Activated B cell treated with CpG ODN at 0.5 μM for 24 hours (primary cell): ENCODE measurements around the gene ZNF765. TPM values are rescaled to one million over a fixed set of nuclear protein-coding genes. Genes with fewer than 3 reads are reported as not detected.
"Not testable (repeated sequence)": the region's sequence is repeated elsewhere in the genome, so short reads cannot be mapped to it uniquely, and the experiment has no call there.

ENCODE experiments used
- ATAC-seq: fragments of 200-7000 bp; cut with Tn5 transposase; one replicate; pipeline ENCODE4 v1.10.0; 2021; ENCODE audit warnings: low read depth, mild to moderate bottlenecking, moderate library complexity
- CTCF ChIA-PET: fragments of 350-600 bp; sonication (Branson Sonifier 250); formaldehyde crosslinking; loops from one replicate; lab custom pipeline; 2021; ENCODE audit warnings: antibody characterized with exemption; lab: Charles Lee
- POLR2A ChIA-PET: fragments of 350-600 bp; sonication (Branson Sonifier 250); formaldehyde crosslinking; loops from one replicate; lab custom pipeline; 2021; ENCODE audit warnings: antibody characterized with exemption; lab: Charles Lee
- DNase-seq: peaks from one replicate; pipeline ENCODE4 v3.0.0; 2022
- H3K27ac Mint-ChIP-seq: one replicate; pipeline ENCODE4 v1.8.0; 2020; ENCODE audit warnings: mixed read lengths
- H3K27me3 Mint-ChIP-seq: one replicate; pipeline ENCODE4 v1.8.0; 2021; ENCODE audit warnings: mixed read lengths
- H3K36me3 Mint-ChIP-seq: one replicate; pipeline ENCODE4 v1.8.0; 2021; ENCODE audit warnings: low read depth, mixed read lengths
- H3K4me1 Mint-ChIP-seq: one replicate; pipeline ENCODE4 v1.8.0; 2021; ENCODE audit warnings: mixed read lengths
- H3K4me3 Mint-ChIP-seq: one replicate; pipeline ENCODE4 v1.8.0; 2020; ENCODE audit warnings: mild to moderate bottlenecking, mixed read lengths
- H3K9me3 Mint-ChIP-seq: one replicate; pipeline ENCODE4 v1.8.0; 2020; ENCODE audit warnings: mixed read lengths
- intact Hi-C: fragments of 100-400 bp; cut with micrococcal nuclease; formaldehyde crosslinking; loops from one replicate; pipeline ENCODE4 v1.15.1; 2024
- total RNA-seq: library from RNA; stranded (reverse); gene quantifications from 2 replicates; pipeline ENCODE4 v1.2.3, GENCODE V29; 2022
- TF ChIP-seq, protein P1 (sequence below): fragments of 200-600 bp; IDR thresholded peaks from one replicate; pipeline ENCODE4 v1.8.0; 2022; ENCODE audit warnings: antibody characterized with exemption, mild to moderate bottlenecking

The ZNF765 gene
- total RNA-seq, 1 donor from 2014 or later = 18.9 TPM

GRCh38 chr19:53396525-53396868, 1.5 kb downstream of the ZNF765 start:
- Mint-ChIP-seq H3K4me1 (peaks cover 28% of the 10 kb centered on the region), H3K27ac (no peak overlapping the region), H3K27me3 (no peaks in the 10 kb centered on the region), H3K9me3 (peaks cover 4% of the 10 kb centered on the region), H3K36me3 (peaks cover 35% of the 10 kb centered on the region), H3K4me3 (peak overlapping the region; percentile 95)
- TF ChIP-seq, protein P1, sequence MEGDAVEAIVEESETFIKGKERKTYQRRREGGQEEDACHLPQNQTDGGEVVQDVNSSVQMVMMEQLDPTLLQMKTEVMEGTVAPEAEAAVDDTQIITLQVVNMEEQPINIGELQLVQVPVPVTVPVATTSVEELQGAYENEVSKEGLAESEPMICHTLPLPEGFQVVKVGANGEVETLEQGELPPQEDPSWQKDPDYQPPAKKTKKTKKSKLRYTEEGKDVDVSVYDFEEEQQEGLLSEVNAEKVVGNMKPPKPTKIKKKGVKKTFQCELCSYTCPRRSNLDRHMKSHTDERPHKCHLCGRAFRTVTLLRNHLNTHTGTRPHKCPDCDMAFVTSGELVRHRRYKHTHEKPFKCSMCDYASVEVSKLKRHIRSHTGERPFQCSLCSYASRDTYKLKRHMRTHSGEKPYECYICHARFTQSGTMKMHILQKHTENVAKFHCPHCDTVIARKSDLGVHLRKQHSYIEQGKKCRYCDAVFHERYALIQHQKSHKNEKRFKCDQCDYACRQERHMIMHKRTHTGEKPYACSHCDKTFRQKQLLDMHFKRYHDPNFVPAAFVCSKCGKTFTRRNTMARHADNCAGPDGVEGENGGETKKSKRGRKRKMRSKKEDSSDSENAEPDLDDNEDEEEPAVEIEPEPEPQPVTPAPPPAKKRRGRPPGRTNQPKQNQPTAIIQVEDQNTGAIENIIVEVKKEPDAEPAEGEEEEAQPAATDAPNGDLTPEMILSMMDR = no peak
- intact Hi-C loops = loop anchor here (1.0 kb wide), 1 partner anchor 74 kb away; no protein-coding TSS in a partner anchor
- DNase-seq = no peak
- no peak for ATAC-seq
- POLR2A ChIA-PET = no interaction called here
- CTCF ChIA-PET = no interaction called here

GRCh38 chr19:53397918-53398317, 3.0 kb downstream of the ZNF765 start:
- H3K36me3 Mint-ChIP-seq = peaks cover 48% of the 10 kb centered on the region
- CTCF ChIA-PET, DNase-seq, H3K27ac Mint-ChIP-seq, H3K9me3 Mint-ChIP-seq, intact Hi-C loops, H3K4me3 Mint-ChIP-seq, ATAC-seq, H3K27me3 Mint-ChIP-seq: not testable (repeated sequence)
- H3K4me1 Mint-ChIP-seq = peaks cover 28% of the 10 kb centered on the region
- POLR2A ChIA-PET = interaction anchor here (0.5 kb wide), 1 partner anchor 543 kb away, joined by 7 read pairs; no protein-coding TSS in a partner anchor

DNA sequence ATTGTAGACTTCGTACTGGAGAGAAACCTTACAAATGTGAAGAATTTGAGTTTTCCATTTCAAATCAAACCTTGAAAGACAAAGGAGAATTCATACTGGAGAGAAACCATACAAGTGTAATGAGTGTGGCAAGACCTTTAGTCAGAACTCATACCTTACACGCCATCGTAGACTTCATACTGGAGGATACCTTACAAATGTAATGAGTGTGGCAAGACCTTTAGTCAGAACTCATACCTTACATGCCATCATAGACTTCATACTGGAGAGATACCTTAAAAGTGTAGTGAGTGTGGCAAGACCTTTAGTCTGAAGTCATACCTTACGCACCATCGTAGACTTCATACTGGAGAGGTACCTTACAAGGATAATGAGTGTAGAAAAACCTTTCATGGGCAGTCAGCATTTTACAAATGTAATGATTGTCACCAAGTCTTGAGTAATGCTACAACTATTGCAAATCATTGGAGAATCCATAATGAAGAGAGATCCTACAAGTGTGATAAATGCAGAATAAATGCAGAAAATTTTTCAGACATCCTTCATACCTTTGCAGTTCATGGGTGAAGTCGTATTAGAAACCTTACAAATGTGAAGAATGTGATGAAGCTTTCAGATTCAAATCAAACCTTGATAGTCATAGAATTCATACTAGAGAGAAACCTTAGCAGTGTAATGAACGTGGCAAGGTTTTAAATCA, 14.7 kb downstream of the ZNF765 start:
- H3K27ac Mint-ChIP-seq = no peak overlapping the region
- intact Hi-C loops = no loop called here
- DNase-seq = no peak
- peaks cover 83% of the 10 kb centered on the region for H3K36me3 Mint-ChIP-seq
- POLR2A ChIA-PET = no interaction called here
- no peaks in the 10 kb centered on the region for H3K27me3 Mint-ChIP-seq
- CTCF ChIA-PET = no interaction called here
- TF ChIP-seq, protein P1 = no peak
- no peak for ATAC-seq
- H3K9me3 Mint-ChIP-seq = peaks cover 48% of the 10 kb centered on the region
- no peaks in the 10 kb centered on the region for H3K4me1 Mint-ChIP-seq
- no peak overlapping the region for H3K4me3 Mint-ChIP-seq

DNA sequence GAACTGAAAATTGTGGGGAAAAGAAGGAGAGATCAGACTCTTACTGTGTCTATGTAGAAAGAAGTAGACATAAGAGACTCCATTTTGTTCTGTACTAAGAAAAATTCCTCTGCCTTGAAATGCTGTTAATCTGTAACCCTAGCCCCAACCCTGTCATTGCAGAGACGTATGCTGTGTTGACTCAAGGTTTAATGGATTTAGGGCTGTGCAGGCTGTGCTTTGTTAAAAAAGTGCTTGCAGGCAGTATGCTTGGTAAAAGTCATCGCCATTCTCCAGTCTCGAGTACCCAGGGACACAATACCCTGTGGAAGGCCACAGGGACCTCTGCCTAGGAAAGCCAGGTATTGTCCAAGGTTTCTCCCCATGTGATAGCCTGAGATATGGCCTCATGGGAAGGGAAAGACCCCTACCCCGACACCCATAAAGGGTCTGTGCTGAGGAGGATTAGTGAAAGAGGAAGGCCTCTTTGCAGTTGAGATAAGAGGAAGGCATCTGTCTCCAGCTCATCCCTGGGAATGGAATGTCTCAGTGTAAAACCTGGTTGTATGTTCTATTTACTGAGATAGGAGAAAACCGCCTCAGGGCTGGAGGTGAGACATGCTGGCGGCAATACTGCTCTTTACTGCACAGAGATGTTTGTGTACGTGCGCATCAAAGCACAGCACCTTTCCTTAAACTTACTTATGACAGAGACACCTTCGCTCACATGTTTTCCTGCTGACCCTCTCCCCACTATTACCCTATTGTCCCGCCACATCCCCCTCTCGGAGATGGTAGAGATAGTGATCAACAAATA, 25.8 kb downstream of the ZNF765 start:
- H3K27ac Mint-ChIP-seq, POLR2A ChIA-PET, CTCF ChIA-PET, ATAC-seq, H3K27me3 Mint-ChIP-seq, DNase-seq, H3K4me3 Mint-ChIP-seq, H3K4me1 Mint-ChIP-seq, H3K9me3 Mint-ChIP-seq, H3K36me3 Mint-ChIP-seq: not testable (repeated sequence)
- intact Hi-C loops = loop anchor here (10.0 kb wide), 1 partner anchor 604 kb away; no protein-coding TSS in a partner anchor

DNA sequence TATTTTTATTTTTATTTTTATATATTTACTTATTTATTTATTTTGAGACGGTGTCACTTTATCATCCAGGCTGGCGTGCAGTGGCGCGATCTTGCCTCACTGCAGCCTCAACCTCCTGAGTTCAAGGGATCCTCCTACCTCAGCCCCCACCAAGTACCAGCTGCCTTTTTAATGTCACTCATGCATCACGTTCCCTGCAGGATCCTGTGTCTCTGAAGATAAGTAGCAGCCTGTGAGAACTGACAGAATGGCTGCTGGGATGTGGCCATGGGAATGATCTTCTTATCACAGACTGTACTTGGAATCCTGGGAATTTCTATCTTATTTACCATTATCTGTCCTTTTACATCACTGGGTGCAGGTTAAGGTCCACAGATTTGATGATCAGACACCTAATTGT, 27.6 kb downstream of the ZNF765 start:
- peaks cover 3% of the 10 kb centered on the region for H3K9me3 Mint-ChIP-seq
- intact Hi-C loops = loop anchor here (10.0 kb wide), 1 partner anchor 602 kb away; no protein-coding TSS in a partner anchor
- H3K4me3 Mint-ChIP-seq = no peak overlapping the region
- ChIA-PET CTCF (no interaction called here), POLR2A (no interaction called here)
- TF ChIP-seq, protein P1 = no peak
- DNase-seq (no peak), ATAC-seq (no peak)
- H3K36me3 Mint-ChIP-seq = peaks cover 3% of the 10 kb centered on the region
- H3K4me1 Mint-ChIP-seq = peaks cover 3% of the 10 kb centered on the region
- H3K27me3 Mint-ChIP-seq = no peaks in the 10 kb centered on the region
- no peak overlapping the region for H3K27ac Mint-ChIP-seq

- H3K36me3 Mint-ChIP-seq, POLR2A ChIA-PET, H3K4me1 Mint-ChIP-seq, ATAC-seq, H3K9me3 Mint-ChIP-seq, CTCF ChIA-PET, H3K4me3 Mint-ChIP-seq, DNase-seq, H3K27me3 Mint-ChIP-seq, H3K27ac Mint-ChIP-seq: not testable (repeated sequence)
- intact Hi-C loops = loop anchor here (10.0 kb wide), 1 partner anchor 602 kb away; no protein-coding TSS in a partner anchor
Measured at GRCh38 chr19:53423074-53423473, 28.1 kb downstream of the ZNF765 start.

DNA sequence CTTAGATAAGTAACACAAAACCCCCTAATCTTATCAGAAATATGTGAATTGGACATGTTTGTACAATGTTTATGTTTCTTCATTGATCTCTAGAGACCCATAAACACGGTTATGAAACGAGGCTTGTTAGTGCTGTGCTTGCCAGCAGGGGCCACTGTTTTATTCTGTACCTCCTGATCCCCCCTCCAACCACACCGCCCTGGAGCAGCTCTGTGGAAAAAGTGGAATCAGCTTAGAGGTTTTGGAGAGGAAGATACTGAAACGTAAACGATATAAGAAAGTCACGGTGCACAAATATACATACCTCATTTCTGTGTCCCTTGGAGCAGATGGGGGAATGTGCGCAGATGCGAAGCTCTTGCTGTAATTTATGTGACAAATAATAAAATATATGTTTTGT, 28.7 kb downstream of the ZNF765 start:
- POLR2A ChIA-PET, H3K9me3 Mint-ChIP-seq, H3K27me3 Mint-ChIP-seq, CTCF ChIA-PET, DNase-seq, ATAC-seq, H3K4me3 Mint-ChIP-seq, H3K36me3 Mint-ChIP-seq, H3K4me1 Mint-ChIP-seq, H3K27ac Mint-ChIP-seq: not testable (repeated sequence)
- intact Hi-C loops = loop anchor here (10.0 kb wide), 1 partner anchor 601 kb away; no protein-coding TSS in a partner anchor
